Measurements from ENCODE around the gene FKBP4.

GRCh38 chr12:2785017-2785416 lies 9.8 kb upstream of the FKBP4 start:
- TF ChIP-seq, protein P1, sequence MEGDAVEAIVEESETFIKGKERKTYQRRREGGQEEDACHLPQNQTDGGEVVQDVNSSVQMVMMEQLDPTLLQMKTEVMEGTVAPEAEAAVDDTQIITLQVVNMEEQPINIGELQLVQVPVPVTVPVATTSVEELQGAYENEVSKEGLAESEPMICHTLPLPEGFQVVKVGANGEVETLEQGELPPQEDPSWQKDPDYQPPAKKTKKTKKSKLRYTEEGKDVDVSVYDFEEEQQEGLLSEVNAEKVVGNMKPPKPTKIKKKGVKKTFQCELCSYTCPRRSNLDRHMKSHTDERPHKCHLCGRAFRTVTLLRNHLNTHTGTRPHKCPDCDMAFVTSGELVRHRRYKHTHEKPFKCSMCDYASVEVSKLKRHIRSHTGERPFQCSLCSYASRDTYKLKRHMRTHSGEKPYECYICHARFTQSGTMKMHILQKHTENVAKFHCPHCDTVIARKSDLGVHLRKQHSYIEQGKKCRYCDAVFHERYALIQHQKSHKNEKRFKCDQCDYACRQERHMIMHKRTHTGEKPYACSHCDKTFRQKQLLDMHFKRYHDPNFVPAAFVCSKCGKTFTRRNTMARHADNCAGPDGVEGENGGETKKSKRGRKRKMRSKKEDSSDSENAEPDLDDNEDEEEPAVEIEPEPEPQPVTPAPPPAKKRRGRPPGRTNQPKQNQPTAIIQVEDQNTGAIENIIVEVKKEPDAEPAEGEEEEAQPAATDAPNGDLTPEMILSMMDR (conservative IDR thresholded peaks at IDR 0.05; ENCODE audit: low read depth in 2 of 2), result no peak
- no peak for TF ChIP-seq CREB1 (CRISPR knock-in tag; IDR thresholded peaks at IDR 0.05; ENCODE audit: low read depth)
- TF ChIP-seq EZH2 (IDR thresholded peaks at IDR 0.05; ENCODE audit: low read depth, unreplicated experiment), result no peak
- no peak for TF ChIP-seq POLR2AphosphoS5 (IDR thresholded peaks at IDR 0.05; ENCODE audit: low read depth)
- no peak for TF ChIP-seq EZH2phosphoT487 (IDR thresholded peaks at IDR 0.05; ENCODE audit: unreplicated experiment)
- no peak for TF ChIP-seq ZNF114 (CRISPR knock-in tag; IDR thresholded peaks at IDR 0.05)
- TF ChIP-seq NANOG (IDR thresholded peaks at IDR 0.05; ENCODE audit: borderline replicate concordance), result no peak
- TF ChIP-seq STAT1 (IDR thresholded peaks at IDR 0.05; ENCODE audit: unreplicated experiment), result no peak
- TF ChIP-seq JUNB (IDR thresholded peaks at IDR 0.05; ENCODE audit: unreplicated experiment), result no peak

Measured in GM23338 (cell line).